ENCODE data around the gene ANXA2.

The ANXA2 gene

GRCh38 chr15:60313906-60314305, 83.9 kb downstream of the ANXA2 start:
- no peak overlapping the region for H3K4me3 ChIP-seq (ENCODE audit: low read length)
- H3K9me3 ChIP-seq (ENCODE audit: control insufficient read depth, low read depth, low read length), result no peaks in the 10 kb centered on the region
- H3K4me1 ChIP-seq (ENCODE audit: control insufficient read depth, low read depth, low read length), result no peaks in the 10 kb centered on the region
- H3K27me3 ChIP-seq (ENCODE audit: control insufficient read depth, insufficient read depth, low read length), result no peaks in the 10 kb centered on the region
- H3K9ac ChIP-seq (ENCODE audit: low read length), result no peak overlapping the region
- no peaks in the 10 kb centered on the region for H3K36me3 ChIP-seq (ENCODE audit: control insufficient read depth, low read depth, low read length)
- H3K27ac ChIP-seq (ENCODE audit: low read length), result no peak overlapping the region

DNA sequence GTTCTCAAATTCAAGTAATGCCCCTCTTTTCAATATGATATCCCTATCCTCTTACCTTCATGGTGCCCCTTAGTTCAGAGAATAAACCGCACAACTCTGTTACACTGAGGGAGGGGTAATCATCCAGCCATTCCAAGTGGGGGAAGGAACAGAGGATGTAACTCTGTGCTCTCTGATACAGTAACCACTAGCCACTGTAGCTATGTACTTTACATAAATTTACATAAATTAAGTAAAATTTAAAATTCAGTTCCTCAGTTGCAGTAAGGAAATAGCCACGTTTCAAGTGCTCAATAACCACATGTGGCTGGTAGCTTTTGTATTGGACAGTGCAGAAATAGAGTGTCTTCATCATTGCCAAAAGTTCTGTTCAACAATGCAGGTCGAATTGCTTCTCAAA, 90.8 kb downstream of the ANXA2 start:
- Histone ChIP-seq H3K27me3 (ENCODE audit: control insufficient read depth, insufficient read depth, low read length) (no peaks in the 10 kb centered on the region), H3K9me3 (ENCODE audit: control insufficient read depth, low read depth, low read length) (no peaks in the 10 kb centered on the region), H3K27ac (ENCODE audit: low read length) (no peak overlapping the region), H3K36me3 (ENCODE audit: control insufficient read depth, low read depth, low read length) (no peaks in the 10 kb centered on the region), H3K9ac (ENCODE audit: low read length) (no peak overlapping the region), H3K4me3 (ENCODE audit: low read length) (no peak overlapping the region), H3K4me1 (ENCODE audit: control insufficient read depth, low read depth, low read length) (no peaks in the 10 kb centered on the region)

DNA sequence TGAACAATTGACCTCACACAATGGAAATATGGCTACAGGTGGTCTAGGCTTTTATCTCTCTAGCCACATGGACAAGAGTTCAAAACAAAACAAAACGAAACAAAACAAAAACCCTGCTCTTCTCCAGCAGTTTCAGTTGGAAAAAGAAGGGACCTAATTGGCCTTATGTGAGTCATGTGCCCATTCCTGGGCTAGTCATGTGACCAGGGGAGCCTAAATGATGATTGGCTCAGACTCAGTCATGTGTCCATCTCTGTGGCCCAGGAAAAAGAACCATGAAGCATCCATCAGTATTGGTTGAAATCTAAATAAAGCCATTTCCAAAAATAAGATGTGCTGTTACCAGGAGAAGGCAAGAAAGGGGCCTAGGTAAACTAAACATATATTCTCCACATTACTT, 96.8 kb downstream of the ANXA2 start:
- Histone ChIP-seq H3K9ac (ENCODE audit: low read length) (no peak overlapping the region), H3K27me3 (ENCODE audit: control insufficient read depth, insufficient read depth, low read length) (no peaks in the 10 kb centered on the region), H3K4me3 (ENCODE audit: low read length) (no peak overlapping the region), H3K4me1 (ENCODE audit: control insufficient read depth, low read depth, low read length) (no peaks in the 10 kb centered on the region), H3K36me3 (ENCODE audit: control insufficient read depth, low read depth, low read length) (no peaks in the 10 kb centered on the region), H3K27ac (ENCODE audit: low read length) (no peak overlapping the region), H3K9me3 (ENCODE audit: control insufficient read depth, low read depth, low read length) (no peaks in the 10 kb centered on the region)

DNA sequence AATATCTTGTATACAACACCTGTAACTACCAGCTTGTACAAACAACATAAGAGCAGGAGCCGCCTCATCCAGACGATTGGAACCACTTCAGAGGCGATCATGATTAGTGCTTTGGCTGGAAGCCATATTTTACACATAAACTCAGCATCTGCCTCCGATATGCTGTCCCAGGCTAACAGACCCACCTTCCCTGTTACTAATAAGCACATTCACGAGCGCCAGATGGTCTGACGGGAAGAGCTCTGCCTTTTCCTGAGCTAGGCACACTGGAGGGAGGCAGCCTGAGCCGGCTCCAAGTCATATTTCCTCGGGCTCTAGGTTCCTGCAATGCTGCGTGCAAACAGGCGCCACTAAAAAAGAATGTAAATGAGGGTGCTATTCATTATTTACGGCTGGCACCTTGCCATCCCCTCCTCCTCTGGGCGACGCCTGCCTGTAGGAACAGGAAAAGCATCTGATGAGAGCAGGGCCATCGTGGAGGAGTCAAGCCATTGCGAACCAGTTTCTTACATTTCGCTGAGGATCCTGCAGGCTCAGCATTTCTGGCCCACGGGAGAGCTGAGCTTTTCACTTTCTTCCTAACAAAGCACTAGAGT, 98.2 kb downstream of the ANXA2 start:
- Histone ChIP-seq H3K9ac (ENCODE audit: low read length) (no peak overlapping the region), H3K4me1 (ENCODE audit: control insufficient read depth, low read depth, low read length) (no peaks in the 10 kb centered on the region), H3K27ac (ENCODE audit: low read length) (no peak overlapping the region)

More for the DNA sequence above, 98.2 kb downstream of the ANXA2 start:
- Histone ChIP-seq H3K27me3 (ENCODE audit: control insufficient read depth, insufficient read depth, low read length) (no peaks in the 10 kb centered on the region), H3K36me3 (ENCODE audit: control insufficient read depth, low read depth, low read length) (no peaks in the 10 kb centered on the region), H3K4me3 (ENCODE audit: low read length) (no peak overlapping the region), H3K9me3 (ENCODE audit: control insufficient read depth, low read depth, low read length) (no peaks in the 10 kb centered on the region)

Data from iPS-18a (cell line).